GM12875 (cell line): ENCODE data around the gene GAB1.

Experiments used
- H3K4me3 ChIP-seq: one replicate; pipeline ENCODE4 v1.5.1; 2011; ENCODE audit warnings: low read depth, low read length, control low read depth
- TF ChIP-seq, protein P1 (sequence below): IDR thresholded peaks from 2 replicates; pipeline ENCODE4 v1.5.1; 2011; ENCODE audit warnings: low read depth, mild to moderate bottlenecking, control low read depth, inconsistent platforms, low read length, moderate library complexity, borderline replicate concordance; ENCODE audit not compliant: insufficient read depth

The GAB1 gene

DNA sequence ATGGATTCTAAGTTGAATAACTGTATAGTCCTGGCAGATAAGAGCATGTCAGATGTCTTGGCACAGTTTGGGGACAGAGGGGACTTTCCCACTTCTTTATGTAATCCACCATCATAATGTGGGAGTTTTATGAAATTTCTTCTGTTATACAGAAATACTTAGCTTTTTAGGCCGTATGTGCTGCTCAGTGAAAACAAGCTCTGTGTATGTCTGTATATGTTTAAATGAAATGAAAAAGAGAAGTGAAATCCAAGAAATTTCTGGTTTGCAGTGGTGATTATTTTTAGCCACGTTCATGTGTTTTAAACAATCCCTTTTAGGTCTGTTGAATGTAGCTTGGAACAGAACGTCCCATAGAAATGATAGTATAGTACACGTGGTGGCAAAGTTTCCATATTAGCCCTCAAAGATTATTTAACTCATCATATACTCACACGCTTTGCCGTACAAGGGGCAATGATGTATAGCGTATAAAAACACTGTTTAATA, 41.0 kb downstream of the GAB1 start:
- H3K4me3 ChIP-seq: no peak overlapping the region
- TF ChIP-seq, protein P1, sequence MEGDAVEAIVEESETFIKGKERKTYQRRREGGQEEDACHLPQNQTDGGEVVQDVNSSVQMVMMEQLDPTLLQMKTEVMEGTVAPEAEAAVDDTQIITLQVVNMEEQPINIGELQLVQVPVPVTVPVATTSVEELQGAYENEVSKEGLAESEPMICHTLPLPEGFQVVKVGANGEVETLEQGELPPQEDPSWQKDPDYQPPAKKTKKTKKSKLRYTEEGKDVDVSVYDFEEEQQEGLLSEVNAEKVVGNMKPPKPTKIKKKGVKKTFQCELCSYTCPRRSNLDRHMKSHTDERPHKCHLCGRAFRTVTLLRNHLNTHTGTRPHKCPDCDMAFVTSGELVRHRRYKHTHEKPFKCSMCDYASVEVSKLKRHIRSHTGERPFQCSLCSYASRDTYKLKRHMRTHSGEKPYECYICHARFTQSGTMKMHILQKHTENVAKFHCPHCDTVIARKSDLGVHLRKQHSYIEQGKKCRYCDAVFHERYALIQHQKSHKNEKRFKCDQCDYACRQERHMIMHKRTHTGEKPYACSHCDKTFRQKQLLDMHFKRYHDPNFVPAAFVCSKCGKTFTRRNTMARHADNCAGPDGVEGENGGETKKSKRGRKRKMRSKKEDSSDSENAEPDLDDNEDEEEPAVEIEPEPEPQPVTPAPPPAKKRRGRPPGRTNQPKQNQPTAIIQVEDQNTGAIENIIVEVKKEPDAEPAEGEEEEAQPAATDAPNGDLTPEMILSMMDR: no peak

DNA sequence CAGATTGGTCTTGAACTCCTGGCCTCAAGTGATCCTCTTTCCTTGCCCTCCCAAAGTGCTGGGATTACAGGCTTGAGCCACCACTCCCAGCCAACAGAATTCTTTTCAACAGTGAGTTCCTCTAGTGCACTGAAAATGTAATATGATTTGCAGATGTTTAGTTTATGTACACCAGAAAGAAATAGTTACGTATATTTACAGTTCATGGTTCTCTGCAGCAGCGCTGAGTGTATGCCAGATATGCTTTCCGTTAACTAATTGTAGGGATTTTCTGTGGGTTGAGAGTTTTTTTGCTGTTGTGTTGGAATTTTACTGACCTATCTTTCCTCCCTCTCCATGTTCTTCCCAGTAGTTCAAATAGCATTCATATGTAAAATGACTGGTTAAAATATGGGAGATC, 44.0 kb downstream of the GAB1 start:
- no peak overlapping the region for H3K4me3 ChIP-seq
- TF ChIP-seq, protein P1: no peak

DNA sequence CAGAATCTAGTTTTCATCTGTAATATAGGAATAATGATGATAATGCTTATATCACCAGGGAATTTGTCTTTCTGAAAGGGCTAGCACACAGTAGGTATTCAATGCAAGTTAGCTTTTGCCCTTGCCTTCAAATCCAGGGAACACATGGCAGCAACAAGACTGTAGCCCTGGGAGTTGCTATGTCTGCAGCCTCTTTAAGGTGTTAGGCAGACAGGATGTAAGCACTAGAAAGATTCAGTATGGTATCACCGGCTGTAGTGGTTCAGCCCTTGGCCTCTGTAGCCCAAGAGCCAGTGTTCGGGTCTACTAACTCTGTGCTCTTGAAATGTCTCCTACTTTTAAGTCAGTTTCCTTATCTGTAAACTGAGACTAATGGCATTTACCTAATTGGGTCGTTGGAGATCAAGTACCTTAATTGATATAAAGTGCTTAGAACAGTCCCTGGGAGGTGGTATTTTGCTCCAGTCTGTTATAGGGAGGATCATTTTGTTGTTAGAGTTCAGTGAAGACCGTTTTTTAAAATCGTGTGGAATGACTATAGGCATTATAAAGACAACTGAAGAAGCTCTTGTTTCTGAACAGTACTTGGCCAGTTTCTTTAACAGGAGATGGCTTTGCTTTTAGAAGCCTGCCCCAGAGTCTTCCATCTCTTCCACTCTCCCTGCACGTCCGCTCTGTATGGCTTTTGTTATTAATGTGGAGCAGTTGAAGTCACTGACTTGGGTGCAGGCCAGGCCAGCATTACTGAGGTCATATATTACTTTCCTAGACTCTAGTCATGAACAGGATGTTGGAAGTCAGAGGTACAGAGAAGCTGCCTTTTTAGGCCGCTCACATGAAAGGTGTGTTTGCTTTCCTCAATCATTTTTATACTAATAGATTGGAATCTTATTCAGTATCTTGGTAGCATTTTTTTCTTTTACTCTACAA, 44.8 kb downstream of the GAB1 start:
- TF ChIP-seq, protein P1: no peak
- no peak overlapping the region for H3K4me3 ChIP-seq

DNA sequence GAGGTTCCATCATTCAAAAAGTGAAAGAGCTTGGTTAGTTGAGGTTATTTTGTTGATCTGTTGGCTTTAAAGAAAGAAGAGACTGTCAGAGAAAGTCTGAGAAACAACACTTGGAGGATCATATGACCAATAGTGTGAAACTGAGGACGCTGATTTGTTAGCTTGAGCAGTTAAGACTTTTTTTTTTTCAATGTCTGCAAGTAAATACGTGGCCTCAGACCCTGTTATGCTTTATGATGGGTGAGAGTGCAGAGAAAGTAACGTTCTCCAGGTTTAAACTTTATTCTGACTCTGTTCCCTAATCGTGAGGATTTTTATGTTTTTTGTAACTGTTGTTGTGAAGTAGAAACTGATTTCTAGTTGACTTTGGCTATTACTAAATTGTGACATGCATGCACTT, 45.9 kb downstream of the GAB1 start:
- TF ChIP-seq, protein P1: no peak
- no peak overlapping the region for H3K4me3 ChIP-seq

DNA sequence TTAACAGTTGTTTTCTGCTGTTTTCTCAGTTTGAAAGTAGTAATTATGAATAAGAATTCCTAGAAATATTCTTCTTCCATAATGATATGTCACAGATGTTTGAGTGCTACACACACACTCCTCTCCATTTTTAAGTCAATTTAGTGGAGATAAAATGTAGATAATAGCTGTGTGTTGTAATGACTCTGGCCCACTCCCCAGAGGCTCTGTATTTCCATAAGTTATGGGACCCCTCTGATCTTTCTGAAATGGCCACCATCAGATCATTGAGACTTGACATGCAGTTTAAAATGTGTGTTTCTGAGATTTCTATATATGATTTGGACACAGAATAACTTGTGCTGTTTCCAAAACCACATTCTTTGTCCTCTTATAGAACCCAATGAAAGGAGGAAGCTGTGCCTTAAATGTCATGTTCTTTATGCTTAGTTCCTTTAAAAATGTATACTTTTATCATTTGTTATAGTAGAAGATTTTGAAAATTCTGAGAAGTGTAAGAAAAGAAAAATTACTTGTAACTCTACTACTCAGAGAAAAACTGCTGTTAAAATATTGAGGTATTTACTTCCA, 46.4 kb downstream of the GAB1 start:
- H3K4me3 ChIP-seq: no peak overlapping the region
- TF ChIP-seq, protein P1: no peak

DNA sequence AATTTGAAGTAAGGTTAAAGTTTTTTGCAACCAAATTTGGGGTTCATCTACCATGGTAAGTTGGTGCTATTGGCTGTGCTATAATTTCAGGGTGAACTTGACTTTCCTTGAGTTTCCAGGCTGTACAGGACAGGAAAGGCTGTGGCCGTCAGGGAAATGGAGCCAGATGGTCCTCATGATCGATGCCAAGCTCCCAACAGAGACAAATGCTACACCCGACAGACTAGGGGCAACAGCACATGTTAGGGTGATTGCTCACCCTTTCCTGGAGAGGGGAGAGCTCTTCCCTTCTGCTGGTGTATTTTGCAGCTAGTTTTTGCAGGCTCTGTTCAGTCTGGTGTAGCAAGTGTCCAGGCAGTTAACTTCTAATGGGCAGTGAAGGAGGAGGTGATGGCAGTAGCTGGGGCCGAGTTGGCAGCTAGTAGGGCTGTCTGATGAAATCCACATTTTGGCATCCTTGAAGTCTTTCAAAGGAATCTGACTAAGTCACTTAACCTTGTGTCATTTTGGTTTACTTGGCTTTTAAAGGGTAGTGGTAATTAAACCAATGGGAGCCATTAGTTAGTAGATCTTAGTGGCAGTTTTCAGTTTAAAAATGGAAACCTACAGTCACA, 47.8 kb downstream of the GAB1 start:
- TF ChIP-seq, protein P1: no peak
- H3K4me3 ChIP-seq: no peak overlapping the region
